Calu3 (cell line): ENCODE data around the gene WDSUB1. TPM values are rescaled to one million over a fixed set of nuclear protein-coding genes. Genes with fewer than 3 reads are reported as not detected.

Experiments used
- BruUV-seq: library from RNA; stranded (reverse); fragments of 400-500 nt; replicated peaks from 2 replicates; lab custom pipeline; 2021; lab: Mats Ljungman, UMichigan
- CTCF ChIA-PET: fragments of 300-600 bp; sonication (Branson Sonifier 250); formaldehyde crosslinking; loops from one replicate; lab custom pipeline; 2022; ENCODE audit warnings: antibody characterized with exemption; lab: Charles Lee
- DNase-seq: peaks from one replicate; pipeline ENCODE4 v3.0.0; 2022
- H3K27ac Mint-ChIP-seq: one replicate; pipeline ENCODE4 v1.8.0; 2022; ENCODE audit warnings: mixed read lengths; ENCODE audit not compliant: unreplicated experiment
- H3K27me3 Mint-ChIP-seq: one replicate; pipeline ENCODE4 v1.8.0; 2022; ENCODE audit warnings: mixed read lengths; ENCODE audit not compliant: unreplicated experiment
- H3K36me3 Mint-ChIP-seq: one replicate; pipeline ENCODE4 v1.8.0; 2022; ENCODE audit warnings: mild to moderate bottlenecking, moderate library complexity, mixed read lengths; ENCODE audit not compliant: insufficient read depth, unreplicated experiment
- H3K4me1 Mint-ChIP-seq: one replicate; pipeline ENCODE4 v1.8.0; 2022; ENCODE audit warnings: mild to moderate bottlenecking, low read depth, mixed read lengths; ENCODE audit not compliant: unreplicated experiment
- H3K4me3 Mint-ChIP-seq: one replicate; pipeline ENCODE4 v1.8.0; 2022; ENCODE audit warnings: mild to moderate bottlenecking, low read depth, moderate library complexity, mixed read lengths; ENCODE audit not compliant: unreplicated experiment
- H3K9me3 Mint-ChIP-seq: one replicate; pipeline ENCODE4 v1.8.0; 2022; ENCODE audit warnings: low read depth, mixed read lengths; ENCODE audit not compliant: unreplicated experiment
- intact Hi-C: fragments of 100-400 bp; cut with micrococcal nuclease; formaldehyde crosslinking; loops from one replicate; pipeline ENCODE4 v1.10.0; 2022; ENCODE audit not compliant: unreplicated experiment
- total RNA-seq: library from RNA; stranded (reverse); gene quantifications from 2 replicates; pipeline ENCODE4 v1.2.3, GENCODE V29; 2022
- TF ChIP-seq, protein P1 (sequence below): fragments of 200-600 bp; IDR thresholded peaks from one replicate; pipeline ENCODE4 v1.8.0; 2022; ENCODE audit warnings: antibody characterized with exemption; ENCODE audit not compliant: unreplicated experiment

Gene WDSUB1
- total RNA-seq, 1 experiment from 2014 or later = 6.7 TPM

DNA sequence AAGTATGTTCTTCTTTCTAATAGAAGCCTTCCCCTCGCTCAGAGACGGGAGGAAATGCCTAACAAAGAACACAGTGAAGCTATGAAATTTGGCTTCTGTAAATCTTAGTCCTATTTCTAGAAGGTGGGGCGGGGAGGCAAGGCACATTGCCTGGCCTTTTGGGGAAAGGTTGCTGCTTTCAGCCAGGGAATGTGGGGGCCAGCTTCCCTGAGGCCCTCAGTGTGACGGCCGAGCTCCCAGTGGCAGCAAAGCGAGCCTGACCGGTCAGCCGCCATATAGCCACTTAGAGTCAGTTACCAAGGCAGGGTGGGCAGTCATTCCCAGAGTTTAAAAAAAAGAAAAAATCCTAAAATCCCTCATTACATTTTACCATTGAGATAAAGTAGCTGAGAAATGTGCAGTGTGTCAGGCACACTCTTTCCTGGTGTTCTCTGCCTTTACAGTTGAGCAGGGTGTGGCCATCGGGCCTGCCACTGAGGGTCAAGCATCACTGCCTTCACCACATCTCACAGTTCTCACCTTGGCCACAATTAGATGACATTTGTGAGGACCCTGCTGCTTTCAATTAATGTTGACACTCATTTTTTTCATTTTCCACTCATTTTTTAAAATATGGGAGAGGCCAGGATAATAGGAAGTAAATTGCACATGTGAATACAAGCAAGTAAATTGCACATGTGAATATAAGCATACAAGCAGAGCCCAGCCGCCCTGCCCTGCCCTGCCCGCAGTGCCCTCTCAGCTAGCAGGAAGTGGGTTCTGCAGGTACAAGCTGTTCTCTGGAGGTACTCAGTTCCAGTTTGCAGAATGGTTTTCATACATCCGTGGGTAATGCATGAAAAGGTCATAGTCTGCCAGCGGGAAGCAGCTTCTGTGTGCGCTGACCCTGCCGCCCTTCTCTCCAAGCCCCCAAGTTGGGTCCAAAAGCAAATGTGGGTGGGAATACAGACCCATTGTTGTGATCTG, 76.9 kb downstream of the WDSUB1 start:
- Mint-ChIP-seq H3K36me3 (peaks cover 8% of the 10 kb centered on the region), H3K4me1 (no peaks in the 10 kb centered on the region), H3K9me3 (no peaks in the 10 kb centered on the region), H3K27me3 (no peaks in the 10 kb centered on the region), H3K4me3 (no peak overlapping the region), H3K27ac (no peak overlapping the region)
- TF ChIP-seq, protein P1, sequence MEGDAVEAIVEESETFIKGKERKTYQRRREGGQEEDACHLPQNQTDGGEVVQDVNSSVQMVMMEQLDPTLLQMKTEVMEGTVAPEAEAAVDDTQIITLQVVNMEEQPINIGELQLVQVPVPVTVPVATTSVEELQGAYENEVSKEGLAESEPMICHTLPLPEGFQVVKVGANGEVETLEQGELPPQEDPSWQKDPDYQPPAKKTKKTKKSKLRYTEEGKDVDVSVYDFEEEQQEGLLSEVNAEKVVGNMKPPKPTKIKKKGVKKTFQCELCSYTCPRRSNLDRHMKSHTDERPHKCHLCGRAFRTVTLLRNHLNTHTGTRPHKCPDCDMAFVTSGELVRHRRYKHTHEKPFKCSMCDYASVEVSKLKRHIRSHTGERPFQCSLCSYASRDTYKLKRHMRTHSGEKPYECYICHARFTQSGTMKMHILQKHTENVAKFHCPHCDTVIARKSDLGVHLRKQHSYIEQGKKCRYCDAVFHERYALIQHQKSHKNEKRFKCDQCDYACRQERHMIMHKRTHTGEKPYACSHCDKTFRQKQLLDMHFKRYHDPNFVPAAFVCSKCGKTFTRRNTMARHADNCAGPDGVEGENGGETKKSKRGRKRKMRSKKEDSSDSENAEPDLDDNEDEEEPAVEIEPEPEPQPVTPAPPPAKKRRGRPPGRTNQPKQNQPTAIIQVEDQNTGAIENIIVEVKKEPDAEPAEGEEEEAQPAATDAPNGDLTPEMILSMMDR = no peak
- BruUV-seq = no TSS peak
- intact Hi-C loops = no loop called here
- CTCF ChIA-PET = no interaction called here
- no peak for DNase-seq

DNA sequence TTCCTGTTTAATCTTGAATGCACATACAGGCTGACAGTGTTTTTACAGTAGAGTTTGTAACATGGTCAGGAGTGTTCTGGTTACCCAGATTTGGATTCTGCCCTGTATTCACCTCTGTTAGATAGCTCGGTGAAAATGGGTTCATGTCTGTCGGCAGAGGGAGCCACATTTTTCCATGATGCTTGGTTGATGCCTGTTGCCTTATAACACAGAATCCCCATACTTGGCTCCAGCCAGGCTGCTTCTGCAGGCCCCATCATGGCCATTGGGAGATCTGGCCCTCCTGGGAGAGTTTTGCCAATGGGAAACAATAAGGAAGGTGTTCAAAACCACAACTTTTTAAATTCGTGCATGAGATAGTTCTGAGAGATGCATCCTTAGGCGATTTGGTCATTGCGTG, 78.1 kb downstream of the WDSUB1 start:
- Mint-ChIP-seq H3K4me3 (no peak overlapping the region), H3K4me1 (no peaks in the 10 kb centered on the region), H3K36me3 (peaks cover 8% of the 10 kb centered on the region), H3K9me3 (no peaks in the 10 kb centered on the region), H3K27me3 (no peaks in the 10 kb centered on the region), H3K27ac (no peak overlapping the region)
- TF ChIP-seq, protein P1 = no peak
- BruUV-seq = no TSS peak
- CTCF ChIA-PET = interaction anchor here (0.6 kb wide), 1 partner anchor 582 kb away, joined by 3 read pairs; no protein-coding TSS in a partner anchor
- intact Hi-C loops = no loop called here
- no peak for DNase-seq

DNA sequence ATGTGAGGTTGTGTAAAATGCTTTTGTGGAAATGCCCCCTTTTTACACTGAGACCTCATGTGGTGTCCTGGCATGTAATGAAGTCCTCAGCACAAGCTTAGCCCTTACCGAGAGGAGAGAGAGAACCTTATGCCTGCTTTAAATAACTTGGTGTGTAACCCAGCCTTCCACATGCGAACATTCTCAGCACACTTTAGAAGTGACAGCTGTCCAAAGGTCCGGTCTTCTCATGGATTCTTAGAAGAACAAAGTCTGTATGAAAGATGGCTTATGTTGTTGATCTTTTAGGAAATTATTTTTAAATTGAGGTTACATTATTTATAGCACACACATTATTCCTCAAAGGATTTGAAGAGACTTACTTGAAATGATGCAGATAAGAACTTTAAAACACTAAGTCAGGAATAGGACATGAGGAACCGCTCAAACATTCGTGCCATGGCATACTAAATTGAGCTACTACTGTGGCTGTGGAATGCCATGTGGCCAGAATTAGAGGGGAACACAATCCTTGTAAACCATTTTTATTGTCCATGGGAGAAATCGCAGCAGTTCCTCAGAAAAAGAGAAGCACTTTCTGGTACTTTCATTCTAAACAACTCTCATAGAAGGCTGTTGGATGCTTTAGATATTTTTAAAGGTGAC, 79.6 kb downstream of the WDSUB1 start:
- Mint-ChIP-seq H3K36me3 (peaks cover 8% of the 10 kb centered on the region), H3K27me3 (no peaks in the 10 kb centered on the region), H3K27ac (no peak overlapping the region), H3K4me3 (no peak overlapping the region), H3K4me1 (no peaks in the 10 kb centered on the region), H3K9me3 (no peaks in the 10 kb centered on the region)
- no TSS peak for BruUV-seq
- DNase-seq = no peak
- CTCF ChIA-PET = no interaction called here
- TF ChIP-seq, protein P1 = no peak
- intact Hi-C loops = no loop called here

DNA sequence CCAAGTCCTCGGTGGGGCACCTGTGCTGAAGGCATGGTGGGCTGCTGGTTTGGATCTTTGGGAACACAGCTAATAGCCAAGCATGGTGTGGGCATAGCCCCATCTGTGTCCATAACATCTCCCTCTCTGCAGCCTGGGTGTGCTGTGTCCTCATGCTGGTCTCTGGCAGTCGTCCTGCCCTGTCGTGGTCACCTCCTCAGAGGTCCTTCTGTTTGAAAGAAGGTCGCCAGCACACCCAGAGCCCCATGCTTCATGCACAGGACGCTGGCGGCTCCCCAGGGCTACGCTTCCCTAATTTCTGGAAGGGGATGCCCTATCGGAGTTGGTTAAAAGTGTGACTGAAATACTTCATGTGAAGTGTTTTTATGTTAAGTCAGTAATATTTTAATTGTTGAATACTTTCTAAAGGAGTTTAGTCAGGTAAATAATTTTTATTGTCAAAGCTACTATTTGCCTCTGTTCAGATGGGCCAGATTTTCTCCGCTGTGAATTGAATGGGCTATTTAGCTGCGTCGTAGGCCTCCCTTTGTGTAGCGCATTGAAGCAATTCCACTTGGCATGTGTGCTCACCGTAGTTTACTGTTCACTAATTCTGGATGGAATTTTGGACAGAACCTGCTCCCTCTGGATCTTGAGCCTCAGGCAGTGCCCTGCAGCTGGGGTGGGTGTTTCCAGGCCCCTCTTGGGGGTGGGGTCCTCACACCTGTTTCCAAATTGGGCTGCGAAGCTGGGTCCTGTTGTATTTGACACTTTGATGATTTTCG, 81.9 kb downstream of the WDSUB1 start:
- TF ChIP-seq, protein P1 = no peak
- H3K9me3 Mint-ChIP-seq = no peaks in the 10 kb centered on the region
- DNase-seq = no peak
- CTCF ChIA-PET = no interaction called here
- no peak overlapping the region for H3K27ac Mint-ChIP-seq
- H3K36me3 Mint-ChIP-seq = no peaks in the 10 kb centered on the region
- no peak overlapping the region for H3K4me3 Mint-ChIP-seq
- BruUV-seq = no TSS peak
- intact Hi-C loops = no loop called here
- no peaks in the 10 kb centered on the region for H3K4me1 Mint-ChIP-seq
- no peaks in the 10 kb centered on the region for H3K27me3 Mint-ChIP-seq
